Mesenchymal stem cell (in vitro differentiated cells and primary cell): ENCODE results near the gene LRRN4CL. TPM values are rescaled to one million over a fixed set of nuclear protein-coding genes. Genes with fewer than 3 reads are reported as not detected.
"Not testable (repeated sequence)": the region's sequence is repeated elsewhere in the genome, so short reads cannot be mapped to it uniquely, and the experiment has no call there.

Experiments used
- DNase-seq: peaks from one replicate; pipeline ENCODE4 v3.0.0-alpha.2; 2013
- H2AFZ ChIP-seq: one replicate; pipeline ENCODE4 v1.6.1; 2013; ENCODE audit warnings: low read depth, mild to moderate bottlenecking, control low read depth, inconsistent platforms, low read length, moderate library complexity
- H2AK5ac ChIP-seq: 2 replicates; pipeline ENCODE4 v1.6.1; 2013; ENCODE audit warnings: low read length, moderate library complexity, mild to moderate bottlenecking, inconsistent platforms; ENCODE audit not compliant: severe bottlenecking
- H2BK120ac ChIP-seq: one replicate; pipeline ENCODE4 v1.6.1; 2013; ENCODE audit warnings: low read depth, mild to moderate bottlenecking, inconsistent platforms, low read length, moderate library complexity
- H2BK12ac ChIP-seq, 2 experiments: one replicate each; pipeline ENCODE4 v1.6.1; 2013; ENCODE audit warnings: inconsistent platforms in 2 of 2, low read length in 2 of 2, mild to moderate bottlenecking in 2 of 2, moderate library complexity in 2 of 2, control low read depth in 1 of 2
- H2BK15ac ChIP-seq: one replicate; pipeline ENCODE4 v1.6.1; 2013; ENCODE audit warnings: mild to moderate bottlenecking, low read depth, inconsistent platforms; ENCODE audit not compliant: poor library complexity, severe bottlenecking
- H2BK5ac ChIP-seq: 2 replicates; pipeline ENCODE4 v1.6.1; 2013; ENCODE audit warnings: low read depth, mild to moderate bottlenecking, low read length, control low read depth, inconsistent platforms; ENCODE audit not compliant: poor library complexity, severe bottlenecking
- H3K14ac ChIP-seq, 2 experiments: one replicate each; pipeline ENCODE4 v1.6.1; 2013; ENCODE audit warnings: inconsistent platforms in 2 of 2, low read length in 2 of 2, control low read depth in 1 of 2, mild to moderate bottlenecking in 1 of 2, moderate library complexity in 1 of 2
- H3K18ac ChIP-seq, 2 experiments: one replicate each; pipeline ENCODE4 v1.6.1; 2013; ENCODE audit warnings: inconsistent platforms in 2 of 2, low read length in 2 of 2, control low read depth in 1 of 2, low read depth in 1 of 2, mild to moderate bottlenecking in 1 of 2
- H3K23ac ChIP-seq, 2 experiments: one replicate each; pipeline ENCODE4 v1.6.1; 2013; ENCODE audit warnings: inconsistent platforms in 2 of 2, low read length in 2 of 2, mild to moderate bottlenecking in 2 of 2, moderate library complexity in 2 of 2, control low read depth in 1 of 2
- H3K27ac ChIP-seq: 2 replicates; pipeline ENCODE4 v1.5.1; 2013; ENCODE audit warnings: mild to moderate bottlenecking, moderate library complexity, low read length, control low read depth, inconsistent platforms; ENCODE audit not compliant: poor library complexity, severe bottlenecking
- H3K27me3 ChIP-seq, 2 experiments: 2 replicates each; pipeline versions ENCODE4 v1.6.1 to v1.7.0; 2013; ENCODE audit warnings: low read length in 2 of 2, mild to moderate bottlenecking in 2 of 2, moderate library complexity in 2 of 2, control low read depth in 1 of 2, inconsistent platforms in 1 of 2; ENCODE audit not compliant: control insufficient read depth in 1 of 2, insufficient read depth in 1 of 2
- H3K36me3 ChIP-seq, 2 experiments: 2 replicates each; pipeline versions ENCODE4 v1.6.1 to v1.7.0; 2013; ENCODE audit warnings: low read length in 2 of 2, control low read depth in 1 of 2, inconsistent platforms in 1 of 2, low read depth in 1 of 2, mild to moderate bottlenecking in 1 of 2; ENCODE audit not compliant: insufficient read depth in 2 of 2, control insufficient read depth in 1 of 2
- H3K4ac ChIP-seq, 2 experiments: one replicate each; pipeline ENCODE4 v1.6.1; 2013; ENCODE audit warnings: inconsistent platforms in 2 of 2, low read length in 2 of 2, mild to moderate bottlenecking in 2 of 2, moderate library complexity in 2 of 2, control low read depth in 1 of 2, low read depth in 1 of 2
- H3K4me1 ChIP-seq: 2 replicates; pipeline ENCODE4 v1.6.1; 2013; ENCODE audit warnings: low read depth, low read length, control low read depth; ENCODE audit not compliant: control insufficient read depth, insufficient read depth
- H3K4me2 ChIP-seq: 2 replicates; pipeline ENCODE4 v1.6.1; 2013; ENCODE audit warnings: low read length, mild to moderate bottlenecking, inconsistent platforms; ENCODE audit not compliant: poor library complexity, severe bottlenecking
- H3K4me3 ChIP-seq, 2 experiments: 2 replicates each; pipeline versions ENCODE4 v1.5.1 to v1.7.0; 2013; ENCODE audit warnings: low read length in 2 of 2, mild to moderate bottlenecking in 2 of 2, control low read depth in 1 of 2, low read depth in 1 of 2; ENCODE audit not compliant: insufficient read depth in 1 of 2
- H3K79me1 ChIP-seq: replicated peaks from 2 replicates; pipeline ENCODE4 v1.6.1; 2013; ENCODE audit warnings: mild to moderate bottlenecking, control low read depth, low read length, inconsistent platforms; ENCODE audit not compliant: poor library complexity, severe bottlenecking
- H3K9ac ChIP-seq: 2 replicates; pipeline ENCODE4 v1.7.0; 2013; ENCODE audit warnings: mild to moderate bottlenecking, low read length, moderate library complexity
- H3K9me3 ChIP-seq: 2 replicates; pipeline ENCODE4 v1.7.0; 2013; ENCODE audit warnings: mild to moderate bottlenecking, low read length; ENCODE audit not compliant: control insufficient read depth
- H4K8ac ChIP-seq: one replicate; pipeline ENCODE4 v1.6.1; 2013; ENCODE audit warnings: inconsistent platforms, mild to moderate bottlenecking, low read length, moderate library complexity
- H4K91ac ChIP-seq: one replicate; pipeline ENCODE4 v1.6.1; 2013; ENCODE audit warnings: mild to moderate bottlenecking, low read length, inconsistent platforms
- WGBS: methylation state at CpG from one replicate; pipeline ENCODE4 v1.1.7; 2013; ENCODE audit warnings: mixed read lengths; 5-methylcytosine and 5-hydroxymethylcytosine counted together
- polyA plus RNA-seq, 2 experiments: library from polyadenylated mRNA; stranded (reverse); fragments of 200-250 nt; gene quantifications; one replicate each; pipeline ENCODE4 v1.2.3, GENCODE V29; 2013

Gene LRRN4CL
- 3.7 TPM for polyA plus RNA-seq (2013, experiment 1 of 2)
- 4.0 TPM for polyA plus RNA-seq (2013, experiment 2 of 2)

DNA sequence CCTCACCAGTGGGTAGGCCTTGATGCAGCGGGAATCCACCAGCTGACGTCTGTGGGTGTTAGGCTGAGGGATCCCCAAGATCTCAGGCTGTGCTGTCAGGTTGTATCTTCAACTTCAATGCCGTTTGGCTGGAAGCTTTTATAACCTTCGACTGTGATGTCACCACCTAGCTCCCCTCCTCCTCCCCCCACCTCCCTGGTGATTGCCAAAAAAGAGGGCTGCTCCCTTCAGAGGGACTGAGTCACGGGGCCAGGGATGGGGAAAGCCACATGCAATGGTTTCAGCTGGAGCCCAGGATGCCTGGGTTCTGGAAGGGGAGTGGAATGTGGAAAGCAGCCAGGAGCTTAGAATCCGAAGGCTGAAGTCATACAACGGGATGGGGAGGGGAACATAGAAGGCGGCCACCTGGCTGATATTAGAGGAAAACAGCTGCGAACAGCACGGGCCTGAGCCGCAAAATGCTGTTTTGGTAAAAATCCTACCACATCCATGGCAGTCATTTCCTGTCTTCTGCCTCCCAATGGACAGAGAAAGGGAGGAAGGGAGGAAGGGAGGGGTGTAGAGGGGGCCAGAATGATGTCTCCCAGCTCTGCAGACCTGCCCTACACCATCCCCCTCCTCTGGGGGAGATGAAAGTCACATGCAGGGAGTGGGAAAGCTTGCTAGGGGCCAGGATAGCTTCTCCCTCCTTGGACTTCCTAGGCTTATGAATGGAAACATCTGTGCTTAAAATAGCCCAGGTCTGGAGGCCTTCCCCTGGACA lies at the start of gene LRRN4CL:
Gene LRRN4CL (minus strand): TSS at position 110 of the 763 bp plus-strand sequence. CDS start 1,022 bp downstream, outside the sequence.
- H4K8ac ChIP-seq = peak within 1 kb of the TSS; percentile 45
- no peaks in the 10 kb centered on the region for H3K27me3 ChIP-seq
- 61% methylated on average over 7 of the region's 11 CpGs for WGBS

DNA sequence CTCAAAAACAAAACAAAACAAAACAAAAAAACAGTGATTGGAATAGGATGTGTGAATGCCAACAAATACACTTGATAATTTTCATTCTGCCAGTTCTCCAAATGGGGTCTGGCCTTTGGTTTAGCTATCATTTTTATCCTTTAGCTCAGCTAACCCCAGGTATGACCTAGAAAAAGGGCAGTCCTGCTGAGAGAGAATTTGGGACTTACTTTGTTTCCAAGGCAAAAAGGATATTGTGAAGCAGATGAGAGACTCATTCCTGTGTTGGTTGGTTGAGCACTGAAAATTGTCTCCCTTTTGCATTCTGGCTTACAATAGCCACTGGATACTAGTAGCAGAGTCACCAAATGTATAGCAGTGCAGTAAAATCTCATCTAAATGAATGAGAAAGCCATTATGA lies 47.9 kb upstream of the LRRN4CL start:
- Histone ChIP-seq H3K23ac (no peak overlapping the region), H2AK5ac (no peak overlapping the region), H3K27me3 (no peaks in the 10 kb centered on the region), H3K36me3 (peaks cover 53 to 75% of the 10 kb centered on the region in 2 experiments), H3K79me1 (peaks cover 9% of the 10 kb centered on the region), H3K4me3 (no peak overlapping the region), H3K4me1 (no peaks in the 10 kb centered on the region), H4K91ac (no peak overlapping the region), H2BK5ac (no peak overlapping the region), H3K4me2 (no peak overlapping the region), H3K27ac (no peak overlapping the region), H2BK120ac (no peak overlapping the region), H4K8ac (no peak overlapping the region), H2BK15ac (no peak overlapping the region), H3K18ac (no peak overlapping the region), H3K9ac (no peak overlapping the region), H2BK12ac (no peak overlapping the region), H2AFZ (no peak overlapping the region), H3K14ac (no peak overlapping the region), H3K9me3 (no peaks in the 10 kb centered on the region), H3K4ac (no peak overlapping the region)
- no peak for DNase-seq

More for the DNA sequence above, at the start of gene LRRN4CL:
- no peak within 1 kb of the TSS for H3K4ac ChIP-seq
- peak within 1 kb of the TSS; percentile 25 for H2BK5ac ChIP-seq
- no peak within 1 kb of the TSS for H3K23ac ChIP-seq
- H3K4me2 ChIP-seq = peak within 1 kb of the TSS; percentile 14
- H2BK15ac ChIP-seq = no peak within 1 kb of the TSS
- no peaks in the 10 kb centered on the region for H3K9me3 ChIP-seq
- peaks cover 44% of the 10 kb centered on the region in 2 experiments for H3K36me3 ChIP-seq
- no peak within 1 kb of the TSS for H2AFZ ChIP-seq
- H2BK12ac ChIP-seq = no peak within 1 kb of the TSS
- peak within 1 kb of the TSS; percentile 93 for H3K9ac ChIP-seq
- H2AK5ac ChIP-seq = peak within 1 kb of the TSS; percentile 41
- DNase-seq = peak; percentile 67
- H3K27ac ChIP-seq = peak within 1 kb of the TSS; percentile 68
- H3K14ac ChIP-seq = no peak within 1 kb of the TSS
- H4K91ac ChIP-seq = peak within 1 kb of the TSS; percentile 14
- H2BK120ac ChIP-seq = no peak within 1 kb of the TSS
- no peak within 1 kb of the TSS for H3K18ac ChIP-seq
- peak within 1 kb of the TSS in 1 of 2 experiments; percentile 91 for H3K4me3 ChIP-seq
- peaks cover 27% of the 10 kb centered on the region for H3K4me1 ChIP-seq
- peaks cover 12% of the 10 kb centered on the region for H3K79me1 ChIP-seq

DNA sequence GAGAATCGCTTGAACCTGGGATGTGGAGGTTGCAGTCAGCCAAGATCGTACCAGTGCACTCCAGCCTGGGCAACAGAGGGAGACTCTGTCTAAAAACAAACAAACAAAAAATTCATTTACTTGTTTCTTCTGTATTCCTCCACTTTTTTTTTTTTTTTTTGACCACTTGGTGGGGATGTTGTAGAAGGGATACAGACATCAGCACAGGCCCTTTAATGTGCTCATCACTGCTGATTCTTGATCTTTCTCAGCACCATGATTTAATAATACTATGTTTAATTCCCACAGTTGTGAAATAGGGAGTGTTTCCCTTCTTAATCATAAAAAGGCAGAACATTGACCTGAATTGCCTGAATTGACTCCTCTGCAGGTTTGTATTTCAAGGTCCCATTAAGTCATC lies 43.5 kb upstream of the LRRN4CL start:
- Histone ChIP-seq H2AFZ (no peak overlapping the region), H4K91ac (no peak overlapping the region), H3K36me3 (peaks cover 33 to 43% of the 10 kb centered on the region in 2 experiments), H3K9ac (peak overlapping the region; percentile 27), H3K4me3 (no peak overlapping the region), H3K18ac (no peak overlapping the region), H3K27me3 (no peaks in the 10 kb centered on the region), H2BK12ac (no peak overlapping the region), H2BK5ac (no peak overlapping the region), H2BK15ac (no peak overlapping the region), H3K4ac (no peak overlapping the region), H3K14ac (no peak overlapping the region), H3K4me1 (peaks cover 5% of the 10 kb centered on the region), H3K9me3 (no peaks in the 10 kb centered on the region), H3K27ac (no peak overlapping the region), H3K79me1 (peaks cover 5% of the 10 kb centered on the region), H3K23ac (no peak overlapping the region), H2AK5ac (no peak overlapping the region), H3K4me2 (no peak overlapping the region), H2BK120ac (no peak overlapping the region), H4K8ac (no peak overlapping the region)
- 80% methylated on average over 1 of the region's 2 CpGs for WGBS
- DNase-seq = peak; percentile 69

DNA sequence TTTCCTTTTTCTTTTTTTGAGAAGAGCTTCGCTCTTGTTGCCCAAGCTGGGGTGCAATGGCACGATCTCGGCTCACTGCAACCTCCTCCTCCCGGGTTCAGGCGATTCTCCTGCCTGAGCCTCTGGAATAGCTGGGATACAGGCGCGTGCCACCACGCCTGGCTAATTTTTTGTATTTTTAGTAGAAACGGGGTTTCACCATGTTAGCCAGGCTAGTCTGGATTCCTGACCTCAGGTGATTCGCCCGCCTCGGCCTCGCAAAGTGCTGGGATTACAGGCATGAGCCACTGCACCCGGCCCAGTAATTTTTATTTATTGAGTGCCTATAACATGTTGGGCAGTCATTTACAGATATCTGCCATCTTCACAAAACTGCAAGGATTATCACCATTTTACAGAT lies 40.7 kb upstream of the LRRN4CL start:
- H3K4me3 ChIP-seq = peak overlapping the region in 1 of 2 experiments; percentile 100
- not testable (repeated sequence) for H2BK15ac ChIP-seq, H2BK12ac ChIP-seq, H3K4me1 ChIP-seq, DNase-seq, H3K23ac ChIP-seq, H2BK120ac ChIP-seq, H3K4ac ChIP-seq, H3K14ac ChIP-seq, H4K91ac ChIP-seq, H3K18ac ChIP-seq, H3K79me1 ChIP-seq, H2AK5ac ChIP-seq, H3K9me3 ChIP-seq, H4K8ac ChIP-seq, H3K27ac ChIP-seq, H2AFZ ChIP-seq, H2BK5ac ChIP-seq, H3K27me3 ChIP-seq
- peaks cover 18 to 22% of the 10 kb centered on the region in 2 experiments for H3K36me3 ChIP-seq
- peak overlapping the region; percentile 56 for H3K4me2 ChIP-seq
- H3K9ac ChIP-seq = peak overlapping the region; percentile 98
- WGBS = 91% methylated on average over 14 of the region's 14 CpGs
